MM.1S (cell line): ENCODE results near the gene DPY19L3.

ENCODE experiments used
- DNase-seq: peaks from one replicate; pipeline ENCODE4 v3.0.0-alpha.2; 2015
- H2AFZ ChIP-seq: fragments of 300-600 bp; sonication (generic); 2 replicates; pipeline ENCODE4 v1.6.0; 2016; ENCODE audit warnings: antibody characterized with exemption, low read length
- H3F3A ChIP-seq: fragments of 300-600 bp; sonication (generic); 2 replicates; pipeline ENCODE4 v1.6.1; 2016; ENCODE audit warnings: mild to moderate bottlenecking, antibody characterized with exemption, low read length, moderate library complexity, mixed read lengths; ENCODE audit not compliant: insufficient read depth
- H3K27ac ChIP-seq: fragments of 300-600 bp; sonication (generic); 2 replicates; pipeline ENCODE4 v1.5.1; 2016; ENCODE audit warnings: mild to moderate bottlenecking, low read length
- H3K27me3 ChIP-seq: fragments of 300-600 bp; sonication (generic); replicated peaks from 2 replicates; pipeline ENCODE4 v1.6.0; 2016; ENCODE audit warnings: low read length; ENCODE audit not compliant: insufficient read depth
- H3K36me3 ChIP-seq: fragments of 300-600 bp; sonication (generic); replicated peaks from 2 replicates; pipeline ENCODE4 v1.6.1; 2016; ENCODE audit warnings: mild to moderate bottlenecking, low read length, mixed read lengths; ENCODE audit not compliant: insufficient read depth
- H3K4me1 ChIP-seq: fragments of 300-600 bp; sonication (generic); 2 replicates; pipeline ENCODE4 v1.6.1; 2016; ENCODE audit warnings: low read length, mixed read lengths
- H3K4me2 ChIP-seq: fragments of 300-600 bp; sonication (generic); 2 replicates; pipeline ENCODE4 v1.6.0; 2016; ENCODE audit warnings: low read depth, low read length
- H3K4me3 ChIP-seq: fragments of 300-600 bp; sonication (generic); 2 replicates; pipeline ENCODE4 v1.5.1; 2016; ENCODE audit warnings: low read length, mixed read lengths
- H3K79me2 ChIP-seq: fragments of 300-600 bp; sonication (generic); 2 replicates; pipeline ENCODE4 v1.6.1; 2016; ENCODE audit warnings: mixed run types, low read length, mixed read lengths
- H3K9ac ChIP-seq: fragments of 300-600 bp; sonication (generic); 2 replicates; pipeline ENCODE4 v1.6.1; 2016; ENCODE audit warnings: low read length, mixed read lengths
- H3K9me2 ChIP-seq: fragments of 300-600 bp; sonication (generic); replicated peaks from 2 replicates; pipeline ENCODE4 v1.6.1; 2016; ENCODE audit warnings: mild to moderate bottlenecking, low read length, mixed read lengths; ENCODE audit not compliant: insufficient read depth
- H3K9me3 ChIP-seq: fragments of 300-600 bp; sonication (generic); replicated peaks from 2 replicates; pipeline ENCODE4 v1.6.1; 2016; ENCODE audit warnings: mild to moderate bottlenecking, low read length, mixed read lengths; ENCODE audit not compliant: insufficient read depth
- H4K20me1 ChIP-seq: fragments of 300-600 bp; sonication (generic); 2 replicates; pipeline ENCODE4 v1.6.1; 2016; ENCODE audit warnings: mild to moderate bottlenecking, low read length, moderate library complexity, mixed read lengths; ENCODE audit not compliant: insufficient read depth
- CTCF ChIP-seq: fragments of 300-600 bp; sonication (generic); IDR thresholded peaks from 2 replicates; pipeline ENCODE4 v1.5.1; 2016; ENCODE audit warnings: antibody characterized with exemption, low read length, mixed read lengths
- EZH2 ChIP-seq: fragments of 300-600 bp; sonication (generic); optimal IDR thresholded peaks from 2 replicates; pipeline ENCODE3; 2017; ENCODE audit warnings: low read depth, mild to moderate bottlenecking, antibody characterized with exemption, low read length, mixed read lengths
- EZH2phosphoT487 ChIP-seq: fragments of 300-600 bp; sonication (generic); IDR thresholded peaks from 2 replicates; pipeline ENCODE4 v1.6.1; 2018; ENCODE audit warnings: antibody characterized with exemption, low read length

Gene DPY19L3

GRCh38 chr19:32475141-32476031, 69.8 kb downstream of the DPY19L3 start:
- Histone ChIP-seq H3K4me2 (no peak overlapping the region), H3K27ac (no peak overlapping the region), H4K20me1 (no peaks in the 10 kb centered on the region), H3K36me3 (no peaks in the 10 kb centered on the region), H3K9me3 (no peaks in the 10 kb centered on the region), H3F3A (no peaks in the 10 kb centered on the region), H3K9me2 (no peaks in the 10 kb centered on the region), H3K27me3 (no peaks in the 10 kb centered on the region), H3K9ac (no peak overlapping the region), H3K79me2 (no peaks in the 10 kb centered on the region), H2AFZ (no peak overlapping the region), H3K4me3 (no peak overlapping the region), H3K4me1 (no peaks in the 10 kb centered on the region)
- DNase-seq: no peak
- TF ChIP-seq EZH2 (no peak), CTCF (no peak)

- DNase-seq: no peak
- H3K4me3 ChIP-seq: no peak overlapping the region
Observed at GRCh38 chr19:32476032-32476350, 70.4 kb downstream of the DPY19L3 start.

GRCh38 chr19:32480321-32480720, 74.8 kb downstream of the DPY19L3 start:
- no peak for DNase-seq
- H3K9ac ChIP-seq: no peak overlapping the region
- no peaks in the 10 kb centered on the region for H3K4me1 ChIP-seq
- H3K4me2 ChIP-seq: no peak overlapping the region
- no peak overlapping the region for H2AFZ ChIP-seq
- no peaks in the 10 kb centered on the region for H4K20me1 ChIP-seq
- no peaks in the 10 kb centered on the region for H3K27me3 ChIP-seq
- no peaks in the 10 kb centered on the region for H3F3A ChIP-seq
- H3K36me3 ChIP-seq: no peaks in the 10 kb centered on the region
- H3K9me2 ChIP-seq: no peaks in the 10 kb centered on the region
- H3K4me3 ChIP-seq: no peak overlapping the region
- no peak for TF ChIP-seq EZH2phosphoT487
- TF ChIP-seq CTCF: no peak
- TF ChIP-seq EZH2: no peak
- no peaks in the 10 kb centered on the region for H3K9me3 ChIP-seq
- H3K27ac ChIP-seq: no peak overlapping the region
- H3K79me2 ChIP-seq: no peaks in the 10 kb centered on the region

More at GRCh38 chr19:32476032-32476350, 70.4 kb downstream of the DPY19L3 start:
- Histone ChIP-seq H3K79me2 (no peaks in the 10 kb centered on the region), H3K9ac (no peak overlapping the region), H3K27ac (no peak overlapping the region), H2AFZ (no peak overlapping the region), H3K36me3 (no peaks in the 10 kb centered on the region), H3K27me3 (no peaks in the 10 kb centered on the region), H3K4me1 (no peaks in the 10 kb centered on the region), H3K4me2 (no peak overlapping the region), H3F3A (no peaks in the 10 kb centered on the region), H3K9me3 (no peaks in the 10 kb centered on the region), H3K9me2 (no peaks in the 10 kb centered on the region), H4K20me1 (no peaks in the 10 kb centered on the region)
- TF ChIP-seq EZH2phosphoT487: no peak
- no peak for TF ChIP-seq EZH2
- no peak for TF ChIP-seq CTCF
